H9 (cell line): Measurements from ENCODE around the gene NR2F1-AS1. TPM values are rescaled to one million over a fixed set of nuclear protein-coding genes. Genes with fewer than 3 reads are reported as not detected.

Experiments used
- DNase-seq: peaks from one replicate; pipeline ENCODE4 v3.0.0-alpha.2; 2017
- H2AFZ ChIP-seq: one replicate; pipeline ENCODE4 v1.6.1; 2013; ENCODE audit warnings: mild to moderate bottlenecking, low read length, control low read depth, moderate library complexity
- H2AK5ac ChIP-seq: 2 replicates; pipeline ENCODE4 v1.6.1; 2013; ENCODE audit warnings: low read length, control low read depth, mixed read lengths; ENCODE audit not compliant: insufficient read length
- H2BK120ac ChIP-seq: one replicate; pipeline ENCODE4 v1.6.1; 2013; ENCODE audit warnings: low read depth, mild to moderate bottlenecking, low read length, control low read depth, inconsistent platforms; ENCODE audit not compliant: poor library complexity, severe bottlenecking
- H2BK12ac ChIP-seq: 2 replicates; pipeline ENCODE4 v1.6.1; 2013; ENCODE audit warnings: low read length, control low read depth, mixed read lengths, low read depth; ENCODE audit not compliant: insufficient read length
- H2BK15ac ChIP-seq: 2 replicates; pipeline ENCODE4 v1.6.1; 2013; ENCODE audit warnings: low read depth, low read length, control low read depth
- H2BK20ac ChIP-seq: one replicate; pipeline ENCODE4 v1.6.1; 2013; ENCODE audit warnings: low read depth, mild to moderate bottlenecking, low read length, control low read depth, inconsistent platforms; ENCODE audit not compliant: poor library complexity, severe bottlenecking
- H2BK5ac ChIP-seq: 2 replicates; pipeline ENCODE4 v1.6.1; 2013; ENCODE audit warnings: low read length, control low read depth, mixed read lengths; ENCODE audit not compliant: insufficient read length
- H3K14ac ChIP-seq: 2 replicates; pipeline ENCODE4 v1.6.1; 2013; ENCODE audit warnings: low read length, control low read depth; ENCODE audit not compliant: insufficient read depth
- H3K18ac ChIP-seq: 2 replicates; pipeline ENCODE4 v1.6.1; 2013; ENCODE audit warnings: low read depth, mild to moderate bottlenecking, mixed read lengths, low read length, control low read depth; ENCODE audit not compliant: insufficient read length
- H3K23ac ChIP-seq: 2 replicates; pipeline ENCODE4 v1.6.1; 2013; ENCODE audit warnings: low read length, control low read depth, mixed read lengths, low read depth; ENCODE audit not compliant: insufficient read length
- H3K23me2 ChIP-seq: 2 replicates; pipeline ENCODE4 v1.6.1; 2013; ENCODE audit warnings: low read depth, mild to moderate bottlenecking, mixed read lengths, low read length, control low read depth; ENCODE audit not compliant: insufficient read length, poor library complexity, severe bottlenecking
- H3K27ac ChIP-seq: 2 replicates; pipeline ENCODE4 v1.5.1; 2013; ENCODE audit warnings: low read length, control low read depth, mixed read lengths, low read depth; ENCODE audit not compliant: insufficient read length
- H3K27me3 ChIP-seq: 2 replicates; pipeline ENCODE4 v1.6.1; 2013; ENCODE audit warnings: low read length, control low read depth, inconsistent platforms; ENCODE audit not compliant: insufficient read depth
- H3K4ac ChIP-seq: 2 replicates; pipeline ENCODE4 v1.6.1; 2013; ENCODE audit warnings: low read depth, mild to moderate bottlenecking, control low read depth, inconsistent platforms, low read length, moderate library complexity
- H3K4me1 ChIP-seq: 2 replicates; pipeline ENCODE4 v1.6.1; 2013; ENCODE audit warnings: low read length, control low read depth, inconsistent platforms; ENCODE audit not compliant: insufficient read depth
- H3K4me2 ChIP-seq: 2 replicates; pipeline ENCODE4 v1.6.1; 2013; ENCODE audit warnings: low read length, control low read depth, mixed read lengths; ENCODE audit not compliant: insufficient read length, insufficient read depth
- H3K56ac ChIP-seq: 2 replicates; pipeline ENCODE4 v1.6.1; 2013; ENCODE audit warnings: low read depth, mild to moderate bottlenecking, mixed read lengths, low read length, control low read depth; ENCODE audit not compliant: insufficient read length
- H3K79me1 ChIP-seq: 2 replicates; pipeline ENCODE4 v1.6.1; 2013; ENCODE audit warnings: low read depth, mild to moderate bottlenecking, moderate library complexity, low read length, control low read depth, inconsistent platforms; ENCODE audit not compliant: insufficient read depth, poor library complexity, severe bottlenecking
- H3K79me2 ChIP-seq: 2 replicates; pipeline ENCODE4 v1.6.1; 2013; ENCODE audit warnings: low read length, control low read depth, inconsistent platforms; ENCODE audit not compliant: insufficient read depth
- H3K9ac ChIP-seq: 2 replicates; pipeline ENCODE4 v1.6.1; 2013; ENCODE audit warnings: low read length, control low read depth, mixed read lengths; ENCODE audit not compliant: insufficient read length; ENCODE audit errors: extremely low read depth
- H3K9me3 ChIP-seq: one replicate; pipeline ENCODE4 v1.6.1; 2013; ENCODE audit warnings: low read depth, low read length, inconsistent platforms; ENCODE audit not compliant: control insufficient read depth
- H3T11ph ChIP-seq: one replicate; pipeline ENCODE4 v1.6.1; 2013; ENCODE audit warnings: mild to moderate bottlenecking, low read length, control low read depth, inconsistent platforms
- H4K20me1 ChIP-seq: one replicate; pipeline ENCODE4 v1.6.1; 2013; ENCODE audit not compliant: control insufficient read depth, insufficient read length, insufficient read depth
- H4K5ac ChIP-seq: 2 replicates; pipeline ENCODE4 v1.6.1; 2013; ENCODE audit warnings: low read depth, mild to moderate bottlenecking, mixed read lengths, low read length, control low read depth; ENCODE audit not compliant: insufficient read length
- H4K8ac ChIP-seq: replicated peaks from 2 replicates; pipeline ENCODE4 v1.6.1; 2013; ENCODE audit warnings: low read length, control low read depth, mixed read lengths, low read depth; ENCODE audit not compliant: insufficient read length
- H4K91ac ChIP-seq: 2 replicates; pipeline ENCODE4 v1.6.1; 2013; ENCODE audit warnings: low read depth, mild to moderate bottlenecking, moderate library complexity, mixed read lengths, low read length, control low read depth; ENCODE audit not compliant: insufficient read length
- H3K27ac Mint-ChIP-seq, 3 experiments: 2 replicates in 2 of 3; 3 replicates in 1 of 3; pipeline ENCODE4 v1.8.0; 2020 to 2021; ENCODE audit warnings: mixed read lengths in 3 of 3, mild to moderate bottlenecking in 1 of 3, moderate library complexity in 1 of 3
- H3K27me3 Mint-ChIP-seq: 2 replicates; pipeline ENCODE4 v1.8.0; 2021; ENCODE audit warnings: low read depth, mild to moderate bottlenecking, moderate library complexity, mixed read lengths
- H3K36me3 Mint-ChIP-seq, 3 experiments: 2 replicates in 2 of 3; 3 replicates in 1 of 3; pipeline ENCODE4 v1.8.0; 2020 to 2021; ENCODE audit warnings: low read depth in 3 of 3, mixed read lengths in 3 of 3; ENCODE audit not compliant: insufficient read depth in 1 of 3
- H3K4me1 Mint-ChIP-seq, 2 experiments: 2 replicates each; pipeline ENCODE4 v1.8.0; 2020; ENCODE audit warnings: mixed read lengths in 2 of 2
- H3K4me3 Mint-ChIP-seq, 2 experiments: 2 replicates in 1 of 2; 3 replicates in 1 of 2; pipeline ENCODE4 v1.8.0; 2020 to 2021; ENCODE audit warnings: mild to moderate bottlenecking in 2 of 2, mixed read lengths in 2 of 2, moderate library complexity in 1 of 2
- H3K9me3 Mint-ChIP-seq, 2 experiments: 2 replicates in 1 of 2; 3 replicates in 1 of 2; pipeline ENCODE4 v1.8.0; 2020; ENCODE audit warnings: mild to moderate bottlenecking in 2 of 2, mixed read lengths in 2 of 2, moderate library complexity in 1 of 2
- WGBS: extraction: QIAGEN DNeasy Blood & Tissue Kit; methylation state at CpG from one replicate; pipeline ENCODE4 v1.1.7; 2013; ENCODE audit warnings: missing lambda C conversion rate, low lambda C conversion rate, mixed read lengths; ENCODE audit not compliant: insufficient read length; ENCODE audit errors: extremely low coverage; 5-methylcytosine and 5-hydroxymethylcytosine counted together
- total RNA-seq: library from RNA; stranded (reverse); gene quantifications from 2 replicates; pipeline ENCODE4 v1.2.1, GENCODE V29; 2021
- TF ChIP-seq, protein P1 (sequence below): fragments of 200-600 bp; sonication (generic); conservative IDR thresholded peaks from 3 replicates; pipeline ENCODE4 v1.8.0; 2021; ENCODE audit warnings: antibody characterized with exemption, mild to moderate bottlenecking

Gene NR2F1-AS1
- total RNA-seq, 1 experiment from 2014 or later: 1.9 TPM

DNA sequence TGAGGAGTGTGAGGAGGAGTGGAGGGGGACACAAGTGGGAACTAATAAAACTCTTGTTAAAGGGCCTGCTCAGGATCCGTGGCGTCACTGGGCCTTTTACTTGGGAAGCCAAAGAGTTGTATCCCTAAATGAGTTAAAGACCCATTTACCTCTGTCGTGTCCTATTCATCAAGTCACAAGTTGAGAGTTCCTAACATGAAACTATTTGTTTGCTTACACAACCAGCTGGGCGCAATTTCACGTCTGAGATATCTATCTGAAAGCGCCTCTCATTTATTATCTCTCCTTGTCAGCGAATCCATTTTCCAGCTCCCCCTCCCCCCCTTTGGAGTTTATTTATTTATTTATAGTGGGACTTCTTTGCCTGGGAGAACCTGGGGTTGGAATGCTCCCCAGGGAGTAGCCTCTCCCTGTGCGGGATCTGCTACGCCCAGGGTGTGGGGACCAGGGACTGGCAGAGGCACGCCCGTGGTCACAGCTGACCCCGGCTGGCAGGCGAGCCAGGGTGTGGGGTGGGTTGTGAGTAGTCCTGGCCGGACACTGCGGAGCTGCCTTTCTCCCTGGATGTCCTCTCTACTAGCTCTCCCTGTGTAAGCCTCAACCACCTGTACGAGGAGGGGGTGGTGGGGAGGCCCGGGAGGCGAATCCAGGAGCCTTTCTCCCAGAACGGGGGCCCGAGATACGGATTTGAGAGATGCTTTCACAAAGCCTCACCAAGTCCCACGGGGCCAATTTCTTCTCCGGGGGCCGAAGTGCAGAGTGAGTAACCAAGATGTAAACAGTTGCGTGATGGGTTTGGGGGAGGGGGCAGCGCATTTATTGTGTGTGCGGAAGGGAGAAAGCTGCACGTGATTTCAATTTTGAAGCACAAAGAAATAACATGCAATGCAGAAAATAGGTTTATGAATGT, 17.3 kb upstream of the NR2F1-AS1 start:
- no peak overlapping the region for H3T11ph ChIP-seq
- H3K9me3 ChIP-seq: no peaks in the 10 kb centered on the region
- H2AK5ac ChIP-seq: no peak overlapping the region
- no peak overlapping the region for H3K9ac ChIP-seq
- Mint-ChIP-seq H3K4me3 (no peak overlapping the region), H3K27me3 (no peaks in the 10 kb centered on the region), H3K4me1 (peaks cover 24 to 52% of the 10 kb centered on the region in 2 experiments), H3K27ac (no peak overlapping the region), H3K36me3 (no peaks in the 10 kb centered on the region; a peak in 2 of 7 replicates), H3K9me3 (peaks cover 2 to 4% of the 10 kb centered on the region in 2 experiments; a peak in 2 of 5 replicates)
- H4K91ac ChIP-seq: no peak overlapping the region
- H3K4ac ChIP-seq: no peak overlapping the region
- no peaks in the 10 kb centered on the region for H3K4me1 ChIP-seq
- H2BK5ac ChIP-seq: no peak overlapping the region
- no peak overlapping the region for H3K18ac ChIP-seq
- no peak overlapping the region for H3K56ac ChIP-seq
- no peak overlapping the region for H2BK20ac ChIP-seq
- no peak overlapping the region for H3K14ac ChIP-seq
- H2BK15ac ChIP-seq: no peak overlapping the region
- TF ChIP-seq, protein P1, sequence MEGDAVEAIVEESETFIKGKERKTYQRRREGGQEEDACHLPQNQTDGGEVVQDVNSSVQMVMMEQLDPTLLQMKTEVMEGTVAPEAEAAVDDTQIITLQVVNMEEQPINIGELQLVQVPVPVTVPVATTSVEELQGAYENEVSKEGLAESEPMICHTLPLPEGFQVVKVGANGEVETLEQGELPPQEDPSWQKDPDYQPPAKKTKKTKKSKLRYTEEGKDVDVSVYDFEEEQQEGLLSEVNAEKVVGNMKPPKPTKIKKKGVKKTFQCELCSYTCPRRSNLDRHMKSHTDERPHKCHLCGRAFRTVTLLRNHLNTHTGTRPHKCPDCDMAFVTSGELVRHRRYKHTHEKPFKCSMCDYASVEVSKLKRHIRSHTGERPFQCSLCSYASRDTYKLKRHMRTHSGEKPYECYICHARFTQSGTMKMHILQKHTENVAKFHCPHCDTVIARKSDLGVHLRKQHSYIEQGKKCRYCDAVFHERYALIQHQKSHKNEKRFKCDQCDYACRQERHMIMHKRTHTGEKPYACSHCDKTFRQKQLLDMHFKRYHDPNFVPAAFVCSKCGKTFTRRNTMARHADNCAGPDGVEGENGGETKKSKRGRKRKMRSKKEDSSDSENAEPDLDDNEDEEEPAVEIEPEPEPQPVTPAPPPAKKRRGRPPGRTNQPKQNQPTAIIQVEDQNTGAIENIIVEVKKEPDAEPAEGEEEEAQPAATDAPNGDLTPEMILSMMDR: no peak
- no peak overlapping the region for H2AFZ ChIP-seq
- H3K79me2 ChIP-seq: no peaks in the 10 kb centered on the region
- DNase-seq: no peak
- no peak overlapping the region for H2BK120ac ChIP-seq
- no CpG with 5 or more reads among the region's 28 CpGs for WGBS
- no peak overlapping the region for H4K5ac ChIP-seq
- no peak overlapping the region for H4K8ac ChIP-seq
- H4K20me1 ChIP-seq: no peaks in the 10 kb centered on the region
- peaks cover 96% of the 10 kb centered on the region for H3K27me3 ChIP-seq
- no peaks in the 10 kb centered on the region for H3K79me1 ChIP-seq
- no peak overlapping the region for H2BK12ac ChIP-seq
- H3K4me2 ChIP-seq: no peak overlapping the region
- no peak overlapping the region for H3K27ac ChIP-seq
- H3K23ac ChIP-seq: no peak overlapping the region
- peaks cover 7% of the 10 kb centered on the region for H3K23me2 ChIP-seq
